Heart left ventricle (tissue), 13 donors: ENCODE results near the gene RHBDF1.

Experiments used
- CTCF ChIP-seq, 12 donors: fragments of 200-600 bp; sonication (generic) in 4 of 12; IDR thresholded peaks; one replicate each; pipeline versions ENCODE4 v1.5.0 to v1.8.0; 2018 to 2022; ENCODE audit warnings: antibody characterized with exemption in 12 of 12, mild to moderate bottlenecking in 5 of 12
- POLR2A ChIP-seq, 2 donors: fragments of 450-650 bp; IDR thresholded peaks; one replicate each; pipeline ENCODE4 v1.6.1; 2017; ENCODE audit warnings: antibody characterized with exemption in 2 of 2, mild to moderate bottlenecking in 2 of 2, moderate library complexity in 2 of 2
- donor health status: ischemic (EF 13 %, LVEDD 7.1; RV severe dilation, severe dysfunction).
- donor health status: DM: no; HTN: yes; CAD: no.
- donor health status: DM: no; HTN: no; CAD: no.
- donor health status: ischemic (EF 25% LVEDD 6.9; RV normal size, moderate dysfunction).
- donor health status: ischemic (EF 25% LVEDD 5.7; RV mildly dilated, moderate dysfunction).
- donor health status: ischemic (EF 35%, LVEDD 5.7; RV mildly dilated, moderate dysfunction).
- donor health status: nonischemic (EF 11% LVEDD 7.7; RV severe dilation, severe dysfunction).
- donor health status: DM: yes; HTN: yes; CAD: no.
- donor health status: PGD.
- donor health status: ischemic (EF 29% LVEDD 5.4; RV normal size, mild dysfunction).
- donor health status: nonischemic (EF 23%, LVEDD 6.1; RV moderate dilation, normal function).

- TF ChIP-seq CTCF (IDR thresholded peaks at IDR 0.05), result no peak
- TF ChIP-seq POLR2A (IDR thresholded peaks at IDR 0.05), result no peak
Measured at GRCh38 chr16:35011-35677, 37.3 kb downstream of the RHBDF1 start.
